ENCODE data around the gene EMC9. TPM values are rescaled to one million over a fixed set of nuclear protein-coding genes. Genes with fewer than 3 reads are reported as not detected.

EMC9 gene
- total and polyA plus RNA-seq, 9 donors = 5.1 to 30.7 (median 17.3) TPM

DNA sequence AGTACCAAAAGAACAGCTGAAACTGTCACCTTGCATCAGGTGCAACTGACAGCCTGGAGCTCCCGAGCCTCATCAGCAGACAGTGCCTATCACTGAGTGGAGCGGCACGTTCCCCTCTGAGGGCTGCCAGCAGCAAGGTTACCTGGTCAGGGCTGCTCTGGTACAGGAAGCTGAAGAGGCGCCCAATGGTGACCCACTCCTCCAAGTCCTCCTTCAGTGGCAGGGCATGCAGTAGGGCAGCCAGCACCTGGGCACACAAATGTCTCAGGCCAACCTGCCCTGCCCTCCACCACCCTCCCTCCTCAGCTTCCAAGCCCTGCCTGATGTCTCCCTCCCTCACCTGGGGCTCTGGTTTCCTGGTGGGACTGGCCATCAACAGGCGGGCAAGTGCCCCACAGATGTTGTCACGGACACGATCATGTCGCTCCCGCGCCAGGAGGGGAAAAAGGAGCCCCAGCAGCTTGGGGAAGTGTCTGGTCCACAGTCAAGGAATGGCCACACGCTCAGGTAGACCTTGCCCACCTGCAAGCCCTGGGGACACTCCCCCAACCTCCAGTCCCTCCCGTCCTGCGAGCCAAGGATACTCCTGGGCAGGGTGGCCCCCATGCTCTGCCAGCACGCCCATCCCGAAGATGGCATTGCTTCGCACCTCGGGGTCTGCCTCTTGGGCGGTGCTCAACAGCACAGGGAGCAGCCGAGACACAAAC lies 40.1 kb upstream of the EMC9 start:
- no peaks in the 10 kb centered on the region for H3K9me3 ChIP-seq
- no peaks in the 10 kb centered on the region for H3K36me3 ChIP-seq
- H3K4me1 ChIP-seq (ENCODE audit: insufficient read depth) = no peaks in the 10 kb centered on the region
- no peak for TF ChIP-seq EP300 (IDR thresholded peaks at IDR 0.05)
- TF ChIP-seq, protein P1, sequence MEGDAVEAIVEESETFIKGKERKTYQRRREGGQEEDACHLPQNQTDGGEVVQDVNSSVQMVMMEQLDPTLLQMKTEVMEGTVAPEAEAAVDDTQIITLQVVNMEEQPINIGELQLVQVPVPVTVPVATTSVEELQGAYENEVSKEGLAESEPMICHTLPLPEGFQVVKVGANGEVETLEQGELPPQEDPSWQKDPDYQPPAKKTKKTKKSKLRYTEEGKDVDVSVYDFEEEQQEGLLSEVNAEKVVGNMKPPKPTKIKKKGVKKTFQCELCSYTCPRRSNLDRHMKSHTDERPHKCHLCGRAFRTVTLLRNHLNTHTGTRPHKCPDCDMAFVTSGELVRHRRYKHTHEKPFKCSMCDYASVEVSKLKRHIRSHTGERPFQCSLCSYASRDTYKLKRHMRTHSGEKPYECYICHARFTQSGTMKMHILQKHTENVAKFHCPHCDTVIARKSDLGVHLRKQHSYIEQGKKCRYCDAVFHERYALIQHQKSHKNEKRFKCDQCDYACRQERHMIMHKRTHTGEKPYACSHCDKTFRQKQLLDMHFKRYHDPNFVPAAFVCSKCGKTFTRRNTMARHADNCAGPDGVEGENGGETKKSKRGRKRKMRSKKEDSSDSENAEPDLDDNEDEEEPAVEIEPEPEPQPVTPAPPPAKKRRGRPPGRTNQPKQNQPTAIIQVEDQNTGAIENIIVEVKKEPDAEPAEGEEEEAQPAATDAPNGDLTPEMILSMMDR (IDR thresholded peaks at IDR 0.05) = no peak
- TF ChIP-seq POLR2A (IDR thresholded peaks at IDR 0.05) = no peak
- no peaks in the 10 kb centered on the region for H3K27me3 ChIP-seq
- DNase-seq = no peak
- no peak overlapping the region for H3K27ac ChIP-seq
- intact Hi-C loops (cut with DNase I) = no loop called here
- WGBS, 3 donors = 75 to 78% (median 78%) methylated on average over 19 of the region's 19 CpGs
- H3K4me3 ChIP-seq = no peak overlapping the region

- DNase-seq = no peak
- TF ChIP-seq, protein P1 (IDR thresholded peaks at IDR 0.05) = no peak
- TF ChIP-seq POLR2A (IDR thresholded peaks at IDR 0.05) = no peak
- no peak for TF ChIP-seq EP300 (IDR thresholded peaks at IDR 0.05)
- 65 to 70% (median 69%) methylated on average over 18 of the region's 18 CpGs for WGBS, 3 donors
These were observed 38.8 kb upstream of the EMC9 start for GRCh38 chr14:24179961-24180796.

DNA sequence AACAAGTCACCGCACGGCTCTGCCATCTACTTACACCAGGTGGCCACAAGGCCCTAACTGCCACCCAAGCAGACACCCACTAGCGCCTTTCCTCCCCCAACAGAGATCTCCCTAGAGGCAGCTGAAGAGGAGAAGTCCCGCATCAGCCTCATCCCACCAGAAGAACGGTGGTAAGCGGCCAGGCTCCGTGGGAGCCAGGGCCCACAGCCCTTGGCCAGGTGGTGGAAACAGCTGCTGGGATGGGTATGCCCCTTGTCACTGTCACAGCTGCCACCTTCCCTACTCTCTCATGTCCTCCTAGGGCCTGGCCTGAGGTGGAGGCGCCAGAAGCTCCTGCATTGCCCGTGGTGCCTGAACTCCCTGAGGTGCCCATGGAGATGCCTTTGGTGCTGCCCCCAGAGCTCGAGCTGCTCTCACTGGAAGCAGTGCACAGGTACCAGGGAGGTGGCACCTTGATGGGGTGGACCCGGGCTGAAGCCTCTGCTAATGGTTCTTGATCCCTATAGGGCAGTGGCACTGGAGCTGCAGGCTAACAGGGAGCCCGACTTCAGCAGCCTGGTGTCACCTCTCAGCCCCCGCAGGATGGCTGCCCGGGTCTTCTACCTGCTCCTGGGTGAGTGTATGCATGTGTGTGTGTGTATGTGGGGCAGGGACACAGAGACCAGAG lies 38.0 kb upstream of the EMC9 start:
- Histone ChIP-seq H3K4me1 (ENCODE audit: insufficient read depth) (no peaks in the 10 kb centered on the region), H3K9me3 (no peaks in the 10 kb centered on the region), H3K36me3 (no peaks in the 10 kb centered on the region), H3K27me3 (no peaks in the 10 kb centered on the region), H3K27ac (no peak overlapping the region), H3K4me3 (no peak overlapping the region)
- 76 to 78% (median 78%) methylated on average over 14 of the region's 14 CpGs for WGBS, 3 donors
- TF ChIP-seq POLR2A (IDR thresholded peaks at IDR 0.05) (no peak), EP300 (IDR thresholded peaks at IDR 0.05) (no peak)
- TF ChIP-seq, protein P1 (IDR thresholded peaks at IDR 0.05) = no peak
- intact Hi-C loops (cut with DNase I) = no loop called here
- DNase-seq = no peak

More at GRCh38 chr14:24179961-24180796, 38.8 kb upstream of the EMC9 start:
- H3K4me1 ChIP-seq (ENCODE audit: insufficient read depth) = no peaks in the 10 kb centered on the region
- no peaks in the 10 kb centered on the region for H3K9me3 ChIP-seq
- H3K4me3 ChIP-seq = no peak overlapping the region
- H3K36me3 ChIP-seq = no peaks in the 10 kb centered on the region
- no peaks in the 10 kb centered on the region for H3K27me3 ChIP-seq
- no peak overlapping the region for H3K27ac ChIP-seq
- intact Hi-C loops (cut with DNase I) = no loop called here

- no peak for DNase-seq
These were observed 37.2 kb upstream of the EMC9 start for GRCh38 chr14:24178399-24179178.

More at GRCh38 chr14:24178399-24179178, 37.2 kb upstream of the EMC9 start:
- intact Hi-C loops (cut with DNase I) = no loop called here
- H3K27me3 ChIP-seq = no peaks in the 10 kb centered on the region
- TF ChIP-seq EP300 (IDR thresholded peaks at IDR 0.05) (no peak), POLR2A (IDR thresholded peaks at IDR 0.05) (no peak)
- TF ChIP-seq, protein P1 (IDR thresholded peaks at IDR 0.05) = no peak
- H3K9me3 ChIP-seq = no peaks in the 10 kb centered on the region
- H3K27ac ChIP-seq = no peak overlapping the region
- 82 to 86% (median 84%) methylated on average over 12 of the region's 12 CpGs for WGBS, 3 donors
- H3K4me3 ChIP-seq = no peak overlapping the region
- no peaks in the 10 kb centered on the region for H3K4me1 ChIP-seq (ENCODE audit: insufficient read depth)
- no peaks in the 10 kb centered on the region for H3K36me3 ChIP-seq
